ENCODE measurements around the gene AMHR2.
A peak's percentile ranks its signal among the peaks of the same experiment; 100 is the strongest.
"Not testable (repeated sequence)": the region's sequence is repeated elsewhere in the genome, so short reads cannot be mapped to it uniquely, and the experiment has no call there.

The AMHR2 gene

DNA sequence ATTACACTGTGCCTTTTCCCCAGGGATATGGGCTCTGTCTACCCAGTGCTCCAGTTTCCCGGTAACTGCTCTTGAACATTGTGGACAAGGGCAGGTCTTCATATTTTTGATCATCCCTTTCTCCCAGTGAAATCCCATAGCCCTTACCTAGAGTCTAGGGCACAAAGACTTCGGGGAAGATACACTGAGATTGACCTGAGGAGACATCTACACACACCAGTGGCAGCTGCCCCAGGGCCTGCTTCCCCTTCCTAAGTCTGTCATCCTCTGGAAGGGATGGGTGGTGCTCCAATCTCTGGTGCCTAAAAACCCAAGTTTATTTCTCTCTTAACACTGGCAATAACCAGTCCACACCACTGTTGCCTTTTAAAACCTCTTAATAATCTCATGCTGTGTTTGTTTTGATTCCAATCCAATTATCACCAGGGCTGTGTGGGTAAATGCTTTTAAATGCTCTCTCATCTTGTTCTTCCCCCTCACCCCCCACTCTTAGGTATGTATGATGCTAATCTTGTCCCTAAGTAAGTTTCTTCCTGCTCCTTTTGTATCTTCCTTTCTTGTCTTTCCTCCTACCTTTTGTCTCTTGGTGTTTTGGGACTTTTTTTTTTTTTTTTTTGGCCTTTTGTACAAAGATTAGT is 7.8 kb upstream of the AMHR2 start:
- DNase-seq: not testable (repeated sequence)

DNA sequence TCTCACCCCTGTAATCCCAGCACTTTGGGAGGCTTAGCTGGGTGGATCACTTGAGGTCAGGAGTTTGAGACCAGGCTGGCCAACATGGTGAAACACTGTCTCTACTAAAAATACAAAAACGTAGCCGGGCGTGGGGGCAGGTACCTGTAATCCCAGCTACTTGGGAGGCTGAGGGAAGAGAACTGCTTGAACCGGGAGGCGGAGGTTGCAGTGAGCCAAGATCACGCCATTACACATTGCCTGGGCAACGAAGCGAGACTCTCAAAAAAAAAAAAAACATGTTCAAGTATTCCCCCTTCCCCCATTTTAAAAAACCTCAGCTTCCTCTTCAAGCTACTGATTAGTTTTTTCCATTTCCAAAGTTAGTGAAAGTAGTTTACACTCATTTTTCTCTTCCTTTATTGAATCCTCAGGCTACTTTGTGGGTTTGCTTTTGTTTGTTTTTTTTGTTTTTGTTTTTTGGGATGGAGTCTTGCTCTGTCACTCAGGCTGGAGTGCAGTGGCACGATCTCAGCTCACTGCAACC is 6.3 kb upstream of the AMHR2 start:
- not testable (repeated sequence) for DNase-seq

DNA sequence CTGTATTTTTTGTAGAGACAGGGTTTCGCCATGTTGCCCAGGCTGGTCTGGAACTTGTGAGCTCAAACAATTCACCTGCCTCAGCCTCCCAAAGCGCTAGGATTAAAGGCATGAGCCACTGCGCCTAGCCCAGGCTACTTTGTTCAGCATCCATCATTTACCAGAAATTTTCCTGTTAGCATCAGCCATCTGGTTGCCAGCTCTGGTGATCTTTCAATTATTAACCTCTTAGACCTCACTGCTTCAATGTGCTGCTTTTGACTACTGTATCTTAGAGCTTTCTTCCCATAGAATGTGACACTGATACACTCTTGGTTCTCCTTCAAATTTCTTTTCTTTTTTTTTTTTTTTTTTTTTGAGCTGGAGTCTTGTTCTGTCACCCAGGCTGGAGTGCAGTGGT is 5.4 kb upstream of the AMHR2 start:
- DNase-seq: no peak

DNA sequence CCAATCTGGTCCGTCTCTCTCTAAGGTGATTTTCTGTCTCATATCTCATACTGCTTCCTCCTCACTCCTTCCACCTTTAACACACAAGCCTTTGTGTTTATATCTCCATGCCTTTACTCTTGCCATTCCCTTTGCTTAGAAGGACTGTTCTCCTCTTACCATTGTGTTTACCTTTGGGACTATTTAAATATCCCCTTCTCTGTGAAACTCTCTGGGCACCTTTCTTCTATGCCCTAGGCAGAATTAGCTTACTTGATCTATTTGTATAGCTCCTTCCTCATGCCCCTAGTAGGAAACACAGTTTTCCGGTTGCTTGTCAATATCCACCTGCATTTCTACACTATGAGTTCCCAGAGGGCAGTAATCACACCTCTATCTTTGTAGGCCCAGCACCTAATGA is 3.9 kb upstream of the AMHR2 start:
- no peak for DNase-seq

DNA sequence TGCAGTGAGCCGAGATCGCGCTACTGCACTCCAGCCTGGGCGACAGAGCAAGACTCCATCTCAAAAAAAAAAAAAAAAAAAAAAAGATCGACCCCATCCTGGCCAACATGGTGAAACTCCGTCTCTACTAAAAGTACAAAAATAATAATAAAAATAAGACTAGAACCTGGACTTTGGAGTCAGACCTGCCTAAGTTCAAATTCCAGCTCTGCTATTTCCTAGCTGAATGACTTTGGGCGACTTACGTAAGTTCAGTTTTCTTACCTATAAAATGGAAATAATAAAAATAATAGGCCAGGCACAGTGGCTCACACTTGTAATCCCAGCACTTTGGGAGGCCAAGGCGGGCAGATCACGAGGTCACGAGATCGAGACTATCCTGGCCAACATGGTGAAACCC is 1.4 kb upstream of the AMHR2 start:
- not testable (repeated sequence) for DNase-seq

DNA sequence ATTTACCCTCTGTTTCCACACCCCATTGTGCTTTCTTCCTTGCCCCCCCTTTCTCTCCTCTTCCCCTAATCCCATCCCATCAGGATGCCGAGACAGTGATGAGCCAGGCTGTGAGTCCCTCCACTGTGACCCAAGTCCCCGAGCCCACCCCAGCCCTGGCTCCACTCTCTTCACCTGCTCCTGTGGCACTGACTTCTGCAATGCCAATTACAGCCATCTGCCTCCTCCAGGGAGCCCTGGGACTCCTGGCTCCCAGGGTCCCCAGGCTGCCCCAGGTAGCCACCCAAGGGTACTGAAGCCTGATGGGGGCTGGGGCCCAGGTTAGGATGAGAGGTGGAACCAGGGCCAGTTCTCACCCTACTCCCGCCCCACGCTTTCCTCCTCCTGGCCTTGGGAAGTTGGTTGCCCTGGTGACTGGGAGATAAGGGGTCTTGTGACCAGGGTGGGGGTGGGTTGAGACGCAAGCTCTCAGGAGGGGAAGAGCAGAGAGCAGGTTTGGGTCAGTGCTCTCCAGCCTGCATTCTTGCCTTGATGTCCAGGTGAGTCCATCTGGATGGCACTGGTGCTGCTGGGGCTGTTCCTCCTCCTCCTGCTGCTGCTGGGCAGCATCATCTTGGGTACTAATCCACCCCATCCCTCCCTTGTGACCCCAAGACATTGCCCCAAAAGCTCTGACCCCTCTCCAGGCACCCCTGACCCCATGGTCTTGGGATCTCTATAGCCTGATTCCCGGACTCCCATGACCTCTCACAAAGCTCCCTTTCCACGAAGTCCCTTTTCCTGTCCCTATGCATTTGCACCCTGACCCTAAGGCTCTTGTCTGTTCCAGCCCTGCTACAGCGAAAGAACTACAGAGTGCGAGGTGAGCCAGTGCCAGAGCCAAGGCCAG is 1.2 kb downstream of the AMHR2 start:
- no peak for DNase-seq

DNA sequence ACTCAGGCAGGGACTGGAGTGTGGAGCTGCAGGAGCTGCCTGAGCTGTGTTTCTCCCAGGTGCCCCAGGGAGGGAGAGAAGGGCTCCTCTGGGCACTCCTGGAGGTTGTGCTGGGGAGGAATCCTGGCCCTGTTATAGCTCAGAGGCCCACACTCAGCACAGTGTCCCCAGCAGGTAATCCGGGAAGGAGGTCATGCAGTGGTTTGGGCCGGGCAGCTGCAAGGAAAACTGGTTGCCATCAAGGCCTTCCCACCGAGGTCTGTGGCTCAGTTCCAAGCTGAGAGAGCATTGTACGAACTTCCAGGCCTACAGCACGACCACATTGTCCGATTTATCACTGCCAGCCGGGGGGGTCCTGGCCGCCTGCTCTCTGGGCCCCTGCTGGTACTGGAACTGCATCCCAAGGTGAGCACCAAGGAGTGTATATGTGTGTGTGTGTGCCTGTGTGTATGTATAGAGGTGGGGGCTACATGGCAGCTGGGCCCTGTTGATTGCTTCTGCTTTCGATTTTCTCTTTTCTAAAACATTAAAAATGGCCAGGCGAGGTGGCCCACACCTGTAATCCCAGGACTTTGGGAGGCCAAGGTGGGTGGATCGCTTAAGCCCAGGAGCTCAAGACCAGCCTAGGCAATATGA is 2.0 kb downstream of the AMHR2 start:
- DNase-seq: no peak

DNA sequence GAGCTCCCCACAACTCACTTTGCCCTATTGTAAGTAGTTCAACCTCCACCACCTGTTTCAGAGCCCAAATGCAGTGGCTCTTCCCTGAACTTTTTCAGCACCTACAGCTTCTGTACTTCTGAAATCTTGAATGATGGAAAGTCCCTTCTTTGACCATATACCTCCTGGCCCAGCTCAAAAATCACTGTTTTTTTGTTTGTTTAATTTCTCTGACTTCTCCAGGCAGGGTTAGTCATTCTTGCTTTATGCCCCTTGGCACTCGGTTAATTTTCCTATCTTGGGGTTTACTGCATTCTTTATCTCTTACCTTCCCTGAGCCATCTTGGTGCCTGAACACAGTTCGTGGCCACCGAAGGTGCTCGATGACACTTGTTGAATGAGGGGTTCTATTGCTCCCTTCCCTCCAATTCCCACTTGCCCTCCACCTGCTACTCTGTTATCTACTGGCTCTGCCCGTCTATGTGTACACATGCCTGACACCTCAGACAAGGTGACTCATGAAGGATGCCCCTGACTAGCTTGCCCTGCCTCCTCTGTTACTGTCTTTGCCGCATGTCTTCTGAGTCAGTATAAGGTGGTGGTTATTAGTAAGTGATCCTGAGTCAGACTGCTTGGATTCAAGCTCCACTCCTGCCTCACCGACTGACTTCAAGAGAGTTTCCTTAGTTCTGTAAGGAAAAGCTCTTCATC is 4.4 kb downstream of the AMHR2 start:
- DNase-seq: no peak

DNA sequence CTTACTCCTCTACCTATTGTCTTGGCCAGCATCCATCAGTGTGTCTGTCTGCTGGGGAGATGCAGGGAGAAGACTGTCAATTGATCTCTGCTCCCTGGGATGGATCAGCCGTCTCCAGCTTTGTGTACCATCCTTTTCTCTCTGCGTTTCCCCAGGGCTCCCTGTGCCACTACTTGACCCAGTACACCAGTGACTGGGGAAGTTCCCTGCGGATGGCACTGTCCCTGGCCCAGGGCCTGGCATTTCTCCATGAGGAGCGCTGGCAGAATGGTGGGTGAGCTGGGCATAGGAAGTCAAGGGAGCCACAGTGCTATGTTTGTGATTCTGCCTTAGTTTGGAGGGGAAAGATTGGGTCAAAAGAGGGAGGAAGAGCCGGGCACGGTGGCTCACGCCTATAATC is 5.1 kb downstream of the AMHR2 start:
- DNase-seq: no peak

DNA sequence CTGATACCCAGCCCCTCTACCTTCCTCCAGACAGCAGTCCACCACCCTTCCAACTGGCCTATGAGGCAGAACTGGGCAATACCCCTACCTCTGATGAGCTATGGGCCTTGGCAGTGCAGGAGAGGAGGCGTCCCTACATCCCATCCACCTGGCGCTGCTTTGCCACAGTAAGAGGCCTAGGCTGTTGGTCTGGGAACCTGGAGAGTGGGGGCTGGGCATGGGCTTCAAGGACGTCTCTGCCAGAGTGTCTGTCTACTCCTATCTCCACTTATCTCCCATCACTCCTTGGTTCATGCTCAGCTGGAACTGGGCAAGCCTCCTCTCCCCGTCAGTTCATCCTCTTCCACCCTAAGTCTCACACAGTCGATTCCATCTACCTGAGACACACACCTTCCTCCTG is 6.5 kb downstream of the AMHR2 start:
- DNase-seq: no peak

DNA sequence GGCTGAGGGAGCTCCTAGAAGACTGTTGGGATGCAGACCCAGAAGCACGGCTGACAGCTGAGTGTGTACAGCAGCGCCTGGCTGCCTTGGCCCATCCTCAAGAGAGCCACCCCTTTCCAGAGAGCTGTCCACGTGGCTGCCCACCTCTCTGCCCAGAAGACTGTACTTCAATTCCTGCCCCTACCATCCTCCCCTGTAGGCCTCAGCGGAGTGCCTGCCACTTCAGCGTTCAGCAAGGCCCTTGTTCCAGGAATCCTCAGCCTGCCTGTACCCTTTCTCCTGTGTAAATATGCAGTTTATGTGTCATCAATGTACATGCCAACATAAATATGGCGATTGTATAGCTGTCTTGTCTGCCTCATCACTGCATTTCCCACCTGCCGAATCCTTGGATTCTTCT is 7.5 kb downstream of the AMHR2 start:
- no peak for DNase-seq

DNA sequence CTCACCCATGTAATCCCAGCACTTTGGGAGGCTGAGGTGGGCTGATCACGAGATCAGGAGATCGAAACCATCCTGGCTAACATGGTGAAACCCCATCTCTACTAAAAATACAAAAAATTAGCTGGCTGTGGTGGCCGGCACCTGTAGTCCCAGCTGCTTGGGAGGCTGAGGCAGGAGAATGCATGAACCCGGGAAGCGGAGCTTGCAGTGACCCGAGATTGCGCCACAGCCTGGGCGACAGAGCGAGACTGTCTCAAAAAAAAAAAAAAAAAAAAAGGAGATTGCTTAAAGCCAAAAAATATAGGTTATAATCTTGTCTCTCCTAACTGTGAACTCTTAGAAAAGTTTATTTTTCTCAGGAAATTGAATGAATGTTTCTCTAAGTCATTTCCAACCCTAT is 11.7 kb downstream of the AMHR2 start:
- not testable (repeated sequence) for DNase-seq

DNA sequence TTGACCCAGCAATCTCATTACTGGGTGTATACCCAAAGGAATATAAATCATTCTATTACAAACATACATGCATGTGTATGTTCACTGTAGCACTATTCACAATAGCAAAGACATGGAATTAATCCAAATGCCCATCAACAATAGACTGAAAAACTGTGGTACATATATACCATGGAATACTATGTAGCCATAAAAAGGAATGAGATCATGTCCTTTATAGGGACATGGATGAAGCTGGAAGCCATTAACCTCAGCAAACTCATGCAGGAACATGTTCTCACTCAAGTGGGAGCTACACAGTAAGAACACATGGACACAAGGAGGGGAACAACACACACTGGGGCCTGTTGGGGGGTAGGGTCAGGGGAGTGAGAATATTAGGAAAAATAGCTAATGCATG is 15.9 kb downstream of the AMHR2 start:
- DNase-seq: not testable (repeated sequence)

DNA sequence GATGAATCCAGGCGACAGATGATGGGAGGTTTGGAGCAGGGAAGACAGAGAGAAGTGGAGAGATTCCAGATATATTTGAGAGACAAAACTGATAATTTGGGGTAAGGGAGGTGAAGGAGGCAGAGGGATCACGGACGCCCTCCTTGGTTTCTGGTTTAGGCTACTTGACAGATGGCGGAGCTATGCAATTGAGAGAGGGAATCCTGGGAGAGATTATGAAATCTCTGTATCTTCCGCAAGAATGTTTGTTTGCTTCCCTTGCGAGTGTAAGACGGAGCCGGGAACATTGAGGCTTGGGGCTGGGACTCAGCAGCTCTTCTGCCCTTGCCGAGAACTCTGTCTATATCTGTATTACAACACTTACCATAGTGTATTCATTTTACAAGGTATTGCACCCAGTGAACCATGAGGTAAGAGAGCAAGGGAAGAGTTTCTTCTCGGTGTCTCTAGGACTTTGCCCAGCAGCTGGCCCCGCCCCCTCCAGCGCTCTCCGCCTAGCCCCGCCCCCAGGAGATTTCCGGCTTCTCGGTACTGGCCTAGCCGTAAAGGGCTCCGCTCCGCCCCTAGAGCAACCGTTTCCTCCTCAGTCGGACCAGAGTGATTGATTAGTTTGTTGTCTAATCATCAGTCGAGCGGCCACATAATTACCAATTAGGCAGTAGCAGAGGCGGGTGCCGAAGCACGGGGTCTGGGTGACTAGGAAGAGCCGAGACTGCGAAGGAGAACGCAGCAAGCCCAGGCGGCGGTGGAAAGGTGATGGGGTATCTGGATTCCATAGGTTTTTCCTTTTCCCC is 17.6 kb downstream of the AMHR2 start, which contains the start of gene PRR13:
PRR13 (plus strand) TSS at position 695 of the 794 bp plus-strand sequence. CDS start 981 bp downstream, outside the sequence.
- DNase-seq: peak; percentile 95 to 96

DNA sequence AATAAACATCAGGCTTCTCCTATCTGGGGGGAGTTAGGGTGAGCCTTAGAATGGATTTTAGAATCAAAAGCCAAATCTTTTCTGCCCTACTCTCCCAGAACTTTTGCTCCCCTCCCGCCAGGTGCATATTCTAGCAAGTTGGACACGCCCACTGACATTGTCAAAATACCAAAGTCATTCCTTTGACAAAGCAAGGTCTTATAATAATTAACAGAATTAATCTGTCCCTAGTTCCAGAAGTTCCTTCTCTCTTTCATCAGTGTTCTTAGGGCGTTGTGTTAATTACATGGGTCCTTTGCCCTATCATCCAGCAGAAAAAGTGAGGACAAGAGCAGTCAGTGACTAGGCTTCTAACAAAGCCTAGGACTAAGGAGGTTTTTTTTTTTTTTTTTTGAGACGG is 20.3 kb downstream of the AMHR2 start:
- DNase-seq: no peak

DNA sequence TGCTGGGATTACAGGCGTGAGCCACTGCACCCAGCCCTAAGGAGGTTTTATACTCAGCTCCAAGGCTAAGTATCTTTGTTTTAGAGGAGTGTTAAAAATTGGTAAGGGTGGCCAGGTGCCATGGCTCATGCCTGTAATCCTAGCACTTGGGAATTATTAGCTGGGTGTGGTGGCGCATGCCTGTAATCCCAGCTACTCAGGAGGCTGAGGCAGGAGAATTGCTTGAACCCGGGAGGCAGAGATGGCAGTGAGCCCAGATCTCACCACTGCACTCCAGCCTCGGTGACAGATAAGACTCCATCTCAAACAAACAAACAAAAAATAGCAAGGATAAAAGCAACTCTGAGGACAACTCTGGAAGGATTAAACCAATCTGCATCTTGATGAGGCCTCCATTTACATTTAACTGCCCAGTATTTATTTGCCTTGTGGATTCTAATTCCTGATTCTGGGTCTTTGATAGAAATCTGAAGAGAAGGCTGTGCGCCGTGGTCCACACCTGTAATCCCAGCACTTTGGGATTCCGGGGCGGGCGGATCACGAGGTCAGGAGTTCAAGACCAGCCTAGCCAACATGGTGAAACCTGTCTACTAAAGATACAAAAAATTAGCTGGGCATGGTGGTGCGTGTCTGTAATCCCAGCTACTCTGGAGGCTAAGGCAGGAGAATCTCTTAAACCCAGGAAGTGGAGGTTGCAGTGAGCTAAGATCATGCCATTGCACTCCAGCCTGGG is 21.1 kb downstream of the AMHR2 start:
- not testable (repeated sequence) for DNase-seq

DNA sequence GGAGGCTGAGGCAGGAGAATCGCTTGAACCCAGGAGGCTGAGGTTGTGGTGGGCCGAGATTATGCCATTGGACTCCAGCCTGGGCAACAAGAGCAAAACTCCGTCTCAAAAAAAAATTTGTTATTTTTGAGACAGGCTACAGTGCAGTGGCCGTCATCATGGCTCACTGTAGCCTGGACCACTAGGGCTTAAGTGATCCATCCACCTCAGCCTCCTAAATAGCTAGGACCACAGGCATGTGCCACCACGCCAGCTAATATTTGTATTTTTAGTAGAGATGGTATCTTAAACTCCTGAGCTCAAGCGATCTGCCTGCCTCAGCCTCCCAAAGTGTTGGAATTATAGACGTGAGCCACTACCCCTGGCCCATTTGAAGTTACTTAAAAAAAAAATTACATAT is 27.3 kb downstream of the AMHR2 start:
- no peak for DNase-seq

DNA sequence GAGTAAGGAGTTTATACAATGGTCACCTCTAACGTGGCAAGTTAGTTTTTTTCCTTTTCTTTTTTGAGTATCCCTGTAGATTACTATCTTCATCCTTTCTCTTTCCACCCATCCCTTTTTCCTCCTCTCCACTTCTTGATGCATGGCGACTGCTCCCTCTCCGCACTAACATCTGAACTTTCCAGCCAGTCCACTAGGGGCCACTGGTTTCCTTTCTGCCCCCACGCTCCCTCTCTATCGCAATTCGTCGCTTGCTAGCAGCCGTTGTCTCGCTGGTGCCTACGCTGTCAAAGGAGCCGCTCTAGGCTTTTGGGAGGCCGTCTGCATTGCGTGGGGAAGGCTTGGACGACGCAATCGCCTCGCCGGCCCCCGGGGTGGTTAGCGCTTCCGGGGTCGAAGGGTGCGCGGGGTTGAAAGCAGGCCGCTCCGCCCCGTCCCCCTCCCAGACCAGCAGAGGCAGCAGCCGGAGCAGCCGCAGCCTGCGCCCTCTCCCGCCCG is 28.1 kb downstream of the AMHR2 start, which contains the start of gene PCBP2:
PCBP2 (plus strand) TSS at position 442 of the 498 bp plus-strand sequence. CDS start 2,699 bp downstream, outside the sequence.
- DNase-seq: peak; percentile 98 to 99

DNA sequence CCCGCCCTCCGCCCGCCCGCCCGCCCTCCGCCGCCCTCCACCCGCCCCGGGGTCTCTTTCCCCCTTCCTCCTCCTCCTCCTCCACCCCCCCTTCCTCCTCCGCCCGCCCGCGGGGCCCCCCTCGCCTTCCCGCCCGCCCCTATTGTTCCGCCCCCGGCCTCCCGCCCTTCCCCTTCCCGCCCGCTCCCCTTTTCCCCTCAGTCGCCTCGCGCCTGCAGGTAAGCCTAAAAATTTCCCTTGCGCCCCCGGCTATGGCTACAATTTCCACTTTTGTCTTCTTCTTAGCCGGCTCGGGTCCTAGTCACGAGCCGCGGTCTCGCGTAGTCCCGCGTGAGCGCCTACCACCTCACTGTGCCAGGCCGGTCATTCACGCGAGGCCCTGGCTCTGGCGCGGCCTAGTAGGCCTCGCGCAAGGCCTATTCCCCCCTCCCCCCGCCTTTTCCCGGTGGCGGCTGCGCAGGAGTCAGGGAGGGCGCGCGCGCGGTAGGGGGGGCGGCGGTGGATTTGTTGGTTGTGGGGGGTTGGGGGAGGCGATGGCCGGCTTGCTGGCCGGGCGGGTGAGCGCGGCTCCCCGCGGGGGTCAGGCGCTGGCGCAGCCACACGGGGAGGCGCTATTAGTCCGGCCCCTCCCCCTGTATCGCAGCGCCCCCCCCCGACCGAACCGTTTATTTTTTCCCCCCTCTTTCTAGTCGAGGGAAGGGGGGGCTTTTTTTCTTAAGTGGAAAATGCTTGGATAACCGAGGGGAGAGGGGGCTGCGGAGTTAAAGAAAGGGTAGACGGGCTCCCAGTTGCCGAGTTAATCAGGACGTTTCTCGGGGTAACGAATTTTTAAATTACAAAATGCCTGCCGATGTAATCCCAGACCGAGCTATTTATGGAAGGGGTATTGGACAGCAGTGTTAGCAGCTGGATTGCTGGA is 28.8 kb downstream of the AMHR2 start:
- peak in 1 of 2 experiments; percentile 13 for DNase-seq

All from cerebellar nuclear complex (tissue), 1 donor.